Neuronal stem cell (in vitro differentiated cells): ENCODE results near the gene HKDC1.

Experiments used
- DNase-seq: peaks from one replicate; pipeline ENCODE4 v3.0.0-alpha.2; 2013; ENCODE audit warnings: low spot score
- H2AFZ ChIP-seq: one replicate; pipeline ENCODE4 v1.6.1; 2013; ENCODE audit warnings: mild to moderate bottlenecking, low read length, inconsistent platforms
- H2AK5ac ChIP-seq: 2 replicates; pipeline ENCODE4 v1.6.1; 2013; ENCODE audit warnings: low read depth, mild to moderate bottlenecking, inconsistent platforms, low read length, moderate library complexity, mixed read lengths
- H2BK120ac ChIP-seq: 2 replicates; pipeline ENCODE4 v1.6.1; 2013; ENCODE audit warnings: low read depth, mild to moderate bottlenecking, inconsistent platforms, low read length, moderate library complexity, mixed read lengths
- H2BK12ac ChIP-seq: one replicate; pipeline ENCODE4 v1.6.1; 2013; ENCODE audit warnings: low read length, inconsistent platforms
- H2BK15ac ChIP-seq: 2 replicates; pipeline ENCODE4 v1.6.1; 2013; ENCODE audit warnings: mild to moderate bottlenecking, low read length, inconsistent platforms, mixed read lengths
- H2BK5ac ChIP-seq: one replicate; pipeline ENCODE4 v1.6.1; 2013; ENCODE audit warnings: inconsistent platforms, mild to moderate bottlenecking, low read length, moderate library complexity
- H3K14ac ChIP-seq: one replicate; pipeline ENCODE4 v1.6.1; 2013; ENCODE audit warnings: low read length, inconsistent platforms
- H3K18ac ChIP-seq: 2 replicates; pipeline ENCODE4 v1.6.1; 2013; ENCODE audit warnings: low read length, inconsistent platforms
- H3K23ac ChIP-seq: 2 replicates; pipeline ENCODE4 v1.6.1; 2013; ENCODE audit warnings: low read depth, mild to moderate bottlenecking, mixed read lengths, low read length, inconsistent platforms; ENCODE audit not compliant: poor library complexity
- H3K27ac ChIP-seq: replicated peaks from 3 replicates; pipeline ENCODE4 v1.5.1; 2013; ENCODE audit warnings: low read length, inconsistent platforms
- H3K27me3 ChIP-seq, 3 experiments: 2 replicates each; pipeline ENCODE4 v1.6.1; 2013; ENCODE audit warnings: low read length in 3 of 3, mild to moderate bottlenecking in 2 of 3, inconsistent platforms in 1 of 3, low read depth in 1 of 3, mixed read lengths in 1 of 3, moderate library complexity in 1 of 3; ENCODE audit not compliant: control insufficient read depth in 3 of 3, insufficient read depth in 3 of 3
- H3K36me3 ChIP-seq, 2 donors: replicated peaks in 1 of 2; 2 replicates each; pipeline ENCODE4 v1.6.1; 2013; ENCODE audit warnings: low read length in 2 of 2; ENCODE audit not compliant: control insufficient read depth in 2 of 2, insufficient read depth in 2 of 2
- H3K4ac ChIP-seq: 2 replicates; pipeline ENCODE4 v1.6.1; 2013; ENCODE audit warnings: inconsistent platforms, mild to moderate bottlenecking, low read length, moderate library complexity
- H3K4me1 ChIP-seq, 2 donors: 1 replicate in 1 of 2; 2 replicates in 1 of 2; pipeline ENCODE4 v1.6.1; 2013; ENCODE audit warnings: low read length in 2 of 2, low read depth in 1 of 2; ENCODE audit not compliant: control insufficient read depth in 2 of 2, insufficient read depth in 1 of 2
- H3K4me2 ChIP-seq: one replicate; pipeline ENCODE4 v1.6.1; 2013; ENCODE audit warnings: mild to moderate bottlenecking, low read length, inconsistent platforms; ENCODE audit not compliant: insufficient read depth, poor library complexity, severe bottlenecking
- H3K4me3 ChIP-seq, 2 donors: 2 replicates each; pipeline ENCODE4 v1.5.1; 2013; ENCODE audit warnings: low read length in 2 of 2, mild to moderate bottlenecking in 2 of 2, inconsistent platforms in 1 of 2, moderate library complexity in 1 of 2
- H3K79me1 ChIP-seq: one replicate; pipeline ENCODE4 v1.6.1; 2013; ENCODE audit warnings: low read depth, mild to moderate bottlenecking, inconsistent platforms, low read length, moderate library complexity
- H3K9ac ChIP-seq: one replicate; pipeline ENCODE4 v1.6.1; 2013; ENCODE audit warnings: mild to moderate bottlenecking, low read depth, low read length, inconsistent platforms; ENCODE audit not compliant: poor library complexity
- H3K9me3 ChIP-seq, 2 donors: replicated peaks in 1 of 2; 2 replicates each; pipeline versions ENCODE3 to v1.6.1; 2013; ENCODE audit warnings: low read length in 2 of 2, mild to moderate bottlenecking in 2 of 2, inconsistent platforms in 1 of 2, low read depth in 1 of 2, mixed read lengths in 1 of 2, moderate library complexity in 1 of 2; ENCODE audit not compliant: control insufficient read depth in 2 of 2, insufficient read depth in 1 of 2
- H4K8ac ChIP-seq: one replicate; pipeline ENCODE4 v1.6.1; 2013; ENCODE audit warnings: low read depth, mild to moderate bottlenecking, inconsistent platforms, low read length, moderate library complexity
- H4K91ac ChIP-seq: one replicate; pipeline ENCODE4 v1.6.1; 2013; ENCODE audit warnings: low read length, low read depth, mild to moderate bottlenecking, inconsistent platforms; ENCODE audit not compliant: poor library complexity
- WGBS, 2 donors: extraction: QIAGEN DNeasy Blood & Tissue Kit; methylation state at CpG; one replicate each; pipeline ENCODE4 v1.1.7; 2013; ENCODE audit warnings: missing lambda C conversion rate in 2 of 2, mixed read lengths in 1 of 2; ENCODE audit not compliant: insufficient read length in 2 of 2, insufficient replicate concordance in 1 of 2; ENCODE audit errors: extremely low coverage in 2 of 2; 5-methylcytosine and 5-hydroxymethylcytosine counted together

The HKDC1 gene

DNA sequence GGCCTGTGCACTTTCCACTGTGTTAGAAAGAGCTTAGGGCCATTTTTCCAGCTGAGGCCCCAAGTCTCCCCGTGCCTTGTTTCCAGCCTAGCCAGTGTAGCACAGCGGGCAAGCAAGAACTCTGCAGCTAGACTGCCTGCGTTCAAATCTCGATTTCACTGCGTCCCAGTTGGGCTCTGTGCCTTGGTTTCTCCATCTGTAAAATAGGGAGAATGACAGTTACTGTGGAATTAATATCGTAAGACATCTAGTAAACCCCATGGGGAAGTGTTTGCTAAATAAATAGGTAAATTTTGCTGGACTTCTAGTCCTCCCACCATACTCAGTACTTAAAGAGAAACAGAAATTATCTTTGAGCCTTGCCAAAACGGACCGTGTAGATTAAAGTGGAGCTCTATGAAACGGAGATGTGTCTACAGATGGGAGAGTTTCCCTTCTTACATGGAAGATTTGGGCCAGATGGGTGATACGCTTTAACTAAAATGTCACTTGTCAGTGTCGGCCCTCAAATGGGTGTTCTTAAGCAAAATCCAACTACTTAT, 3.5 kb upstream of the HKDC1 start:
- no peak overlapping the region for H3K4me2 ChIP-seq
- WGBS, 2 donors, result no CpG with 5 or more reads among the region's 11 CpGs

DNA sequence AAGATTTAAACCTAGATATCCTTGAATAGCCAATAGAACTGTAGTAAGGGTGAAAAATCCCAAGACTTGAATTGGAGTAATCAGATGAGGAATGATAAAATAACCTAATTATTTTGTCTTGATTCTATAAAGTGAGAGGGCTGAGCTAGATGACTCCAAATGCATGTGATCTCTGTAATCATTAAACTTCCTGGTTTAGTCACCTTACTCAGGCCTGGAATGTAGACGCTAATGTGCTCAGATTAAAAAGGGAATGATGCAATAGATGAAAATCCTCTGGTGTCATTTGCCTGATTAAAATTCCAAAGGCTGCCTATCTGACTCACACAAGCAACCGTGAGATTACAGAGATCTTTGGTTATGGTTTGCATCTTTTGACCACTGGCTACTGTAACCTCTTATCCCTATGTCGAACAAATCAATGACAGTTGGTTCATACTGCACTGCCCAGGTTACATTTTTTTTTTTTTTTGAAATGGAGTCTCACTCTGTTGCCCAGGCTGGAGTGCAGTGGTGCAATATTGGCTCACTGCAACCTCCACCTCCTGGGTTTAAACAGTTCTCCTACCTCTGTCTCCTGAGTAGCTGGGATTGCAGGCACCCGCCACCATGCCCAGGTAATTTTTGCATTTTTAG, 2.9 kb upstream of the HKDC1 start:
- no peak overlapping the region for H3K4me3 ChIP-seq
- no peak overlapping the region for H3K4me2 ChIP-seq
- no peak overlapping the region for H3K14ac ChIP-seq
- no peak overlapping the region for H2BK15ac ChIP-seq
- H2AK5ac ChIP-seq, result no peak overlapping the region
- no peaks in the 10 kb centered on the region for H3K9me3 ChIP-seq
- H3K79me1 ChIP-seq, result no peaks in the 10 kb centered on the region
- no peak overlapping the region for H3K9ac ChIP-seq
- H4K8ac ChIP-seq, result no peak overlapping the region
- no peak overlapping the region for H2BK120ac ChIP-seq
- H4K91ac ChIP-seq, result no peak overlapping the region
- no CpG with 5 or more reads among the region's 4 CpGs for WGBS, 2 donors
- no peak overlapping the region for H2BK5ac ChIP-seq
- no peak overlapping the region for H3K18ac ChIP-seq
- no peak overlapping the region for H3K27ac ChIP-seq
- no peaks in the 10 kb centered on the region for H3K36me3 ChIP-seq
- no peak overlapping the region for H2BK12ac ChIP-seq
- no peak for DNase-seq
- no peaks in the 10 kb centered on the region for H3K4me1 ChIP-seq
- H3K4ac ChIP-seq, result no peak overlapping the region
- no peak overlapping the region for H3K23ac ChIP-seq
- no peaks in the 10 kb centered on the region for H3K27me3 ChIP-seq
- no peak overlapping the region for H2AFZ ChIP-seq

More for the DNA sequence above, 3.5 kb upstream of the HKDC1 start:
- Histone ChIP-seq H2BK5ac (no peak overlapping the region), H3K14ac (no peak overlapping the region), H2AK5ac (no peak overlapping the region), H2AFZ (no peak overlapping the region), H2BK120ac (no peak overlapping the region), H2BK12ac (no peak overlapping the region), H3K27me3 (no peaks in the 10 kb centered on the region), H3K9ac (no peak overlapping the region), H3K18ac (no peak overlapping the region), H3K4ac (no peak overlapping the region), H3K4me3 (no peak overlapping the region), H3K27ac (no peak overlapping the region), H4K8ac (no peak overlapping the region), H3K36me3 (no peaks in the 10 kb centered on the region), H3K79me1 (no peaks in the 10 kb centered on the region), H3K9me3 (no peaks in the 10 kb centered on the region), H2BK15ac (no peak overlapping the region), H3K4me1 (no peaks in the 10 kb centered on the region), H4K91ac (no peak overlapping the region), H3K23ac (no peak overlapping the region)
- no peak for DNase-seq

DNA sequence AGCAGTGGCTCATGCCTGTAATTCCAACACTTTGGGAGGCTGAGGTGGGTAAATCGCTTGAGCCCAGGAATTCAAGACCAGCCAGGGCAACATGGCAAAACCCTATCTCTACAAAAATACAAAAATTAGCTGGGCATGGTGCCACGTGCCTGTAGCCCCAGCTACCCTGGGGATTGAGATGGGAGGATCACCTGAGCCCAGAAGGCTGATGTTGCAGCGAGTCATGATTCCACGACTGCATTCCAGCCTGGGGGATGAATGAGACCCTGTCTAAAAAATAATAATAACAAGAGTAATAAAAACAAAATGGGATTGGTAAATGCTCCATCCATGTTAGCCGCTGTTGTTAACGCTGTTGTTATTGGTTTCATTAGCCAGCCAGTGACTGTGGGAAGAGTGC, 1.3 kb upstream of the HKDC1 start:
- H3K9me3 ChIP-seq, result no peaks in the 10 kb centered on the region
- no peak overlapping the region for H2BK120ac ChIP-seq
- H3K23ac ChIP-seq, result no peak overlapping the region
- H2BK15ac ChIP-seq, result no peak overlapping the region
- no peak overlapping the region for H3K4me3 ChIP-seq
- no peaks in the 10 kb centered on the region for H3K79me1 ChIP-seq
- H3K9ac ChIP-seq, result no peak overlapping the region
- no peak for DNase-seq
- H3K14ac ChIP-seq, result no peak overlapping the region
- H2AK5ac ChIP-seq, result no peak overlapping the region
- no peak overlapping the region for H2BK5ac ChIP-seq
- no peaks in the 10 kb centered on the region for H3K36me3 ChIP-seq
- H3K18ac ChIP-seq, result no peak overlapping the region
- no peak overlapping the region for H3K27ac ChIP-seq
- no peak overlapping the region for H3K4me2 ChIP-seq
- H2BK12ac ChIP-seq, result no peak overlapping the region
- no peak overlapping the region for H4K8ac ChIP-seq
- WGBS, 2 donors, result no CpG with 5 or more reads among the region's 6 CpGs
- no peak overlapping the region for H2AFZ ChIP-seq
- no peaks in the 10 kb centered on the region for H3K27me3 ChIP-seq
- no peak overlapping the region for H4K91ac ChIP-seq
- H3K4me1 ChIP-seq, result peaks cover 0 to 2% of the 10 kb centered on the region in 2 donors
- no peak overlapping the region for H3K4ac ChIP-seq

GRCh38 chr10:69220507-69220906, 375 bp downstream of the HKDC1 start:
- Histone ChIP-seq H3K27ac (no peak overlapping the region), H3K9ac (no peak overlapping the region), H3K23ac (no peak overlapping the region), H3K27me3 (peaks cover 0 to 4% (median 1%) of the 10 kb centered on the region in 3 experiments), H2BK15ac (no peak overlapping the region), H3K14ac (no peak overlapping the region), H3K18ac (no peak overlapping the region), H3K4me1 (peaks cover 0 to 2% of the 10 kb centered on the region in 2 donors), H4K91ac (no peak overlapping the region), H3K9me3 (no peaks in the 10 kb centered on the region), H3K36me3 (no peaks in the 10 kb centered on the region), H2AK5ac (no peak overlapping the region), H3K79me1 (no peaks in the 10 kb centered on the region), H3K4me2 (no peak overlapping the region), H2BK120ac (no peak overlapping the region), H3K4ac (no peak overlapping the region), H2AFZ (no peak overlapping the region), H4K8ac (no peak overlapping the region), H2BK5ac (no peak overlapping the region), H3K4me3 (no peak overlapping the region), H2BK12ac (no peak overlapping the region)
- no peak for DNase-seq
- WGBS, 2 donors, result no CpG with 5 or more reads among the region's 9 CpGs
